K562 (cell line): Measurements from ENCODE around the gene ENTR1. TPM values are rescaled to one million over a fixed set of nuclear protein-coding genes. Genes with fewer than 3 reads are reported as not detected.

Experiments
- CBX5 ChIP-seq: IDR thresholded peaks from 2 replicates; pipeline ENCODE4 v1.6.1; 2014; ENCODE audit warnings: low read depth, borderline replicate concordance
- CHD2 ChIP-seq: IDR thresholded peaks from 2 replicates; pipeline ENCODE4 v1.6.1; 2011; ENCODE audit warnings: low read depth, low read length
- ETV6 ChIP-seq, 3 experiments: fragments of 150-350 bp in 1 of 3; sonication (generic) in 1 of 3; formaldehyde crosslinking in 1 of 3; IDR thresholded peaks; 2 replicates each; pipeline versions ENCODE4 v1.6.1 to v1.8.0; 2014 to 2022; ENCODE audit warnings: borderline replicate concordance in 2 of 3, low read depth in 2 of 3, antibody characterized with exemption in 1 of 3, low read length in 1 of 3, mild to moderate bottlenecking in 1 of 3, missing genetic modification reagents in 1 of 3
- HDAC2 ChIP-seq: fragments of 450-650 bp; IDR thresholded peaks from 2 replicates; pipeline ENCODE4 v1.6.1; 2016; ENCODE audit warnings: mild to moderate bottlenecking
- HIVEP1 ChIP-seq: fragments of 250-450 bp; sonication (Bioruptor Pico); IDR thresholded peaks from 2 replicates; pipeline ENCODE4 v1.4.0; 2020; ENCODE audit warnings: mild to moderate bottlenecking
- MECOM ChIP-seq: fragments of 250-450 bp; sonication (Bioruptor Pico); IDR thresholded peaks from 2 replicates; pipeline ENCODE4 v1.8.0; 2022; ENCODE audit warnings: inconsistent platforms
- MEIS2 ChIP-seq: fragments of 450-650 bp; IDR thresholded peaks from 2 replicates; pipeline ENCODE4 v1.6.1; 2014; ENCODE audit warnings: mild to moderate bottlenecking; ENCODE audit not compliant: partially characterized antibody
- MYC ChIP-seq, 2 experiments: fragments of 250-450 bp in 1 of 2; sonication (Bioruptor Pico) in 1 of 2; IDR thresholded peaks; 2 replicates each; pipeline versions ENCODE4 v1.5.1 to v1.6.1; 2012 to 2021; ENCODE audit warnings: low read depth in 2 of 2, borderline replicate concordance in 1 of 2, improper control_type of control experiment in 1 of 2, low read length in 1 of 2, mild to moderate bottlenecking in 1 of 2, moderate library complexity in 1 of 2
- NFE2 ChIP-seq: IDR thresholded peaks from 2 replicates; pipeline ENCODE4 v1.6.1; 2014; ENCODE audit warnings: antibody characterized with exemption, low read depth
- NFYB ChIP-seq: IDR thresholded peaks from 2 replicates; pipeline ENCODE4 v1.6.1; 2011; ENCODE audit warnings: mild to moderate bottlenecking, moderate library complexity; ENCODE audit not compliant: insufficient read length; ENCODE audit errors: extremely low read depth
- NKRF ChIP-seq: fragments of 450-650 bp; IDR thresholded peaks from 2 replicates; pipeline ENCODE4 v1.6.1; 2016; ENCODE audit warnings: borderline replicate concordance
- PHF8 ChIP-seq: fragments of 200-600 bp; sonication (generic); IDR thresholded peaks from 2 replicates; pipeline ENCODE4 v1.6.1; 2012; ENCODE audit warnings: mixed run types, mild to moderate bottlenecking, inconsistent platforms, low read length, moderate library complexity, borderline replicate concordance
- POLR3A ChIP-seq: IDR thresholded peaks from 2 replicates; pipeline ENCODE4 v1.6.1; 2011; ENCODE audit warnings: borderline replicate concordance, mild to moderate bottlenecking, moderate library complexity; ENCODE audit not compliant: insufficient read length, insufficient read depth; ENCODE audit errors: extremely low read depth
- RBM15 ChIP-seq: fragments of 200-400 bp; formaldehyde crosslinking; IDR thresholded peaks from 2 replicates; pipeline ENCODE4 v1.6.1; 2018; ENCODE audit warnings: mild to moderate bottlenecking, low read length, moderate library complexity; ENCODE audit not compliant: insufficient read depth
- RBM39 ChIP-seq: fragments of 200-400 bp; formaldehyde crosslinking; optimal IDR thresholded peaks from 2 replicates; pipeline ENCODE3; 2018; ENCODE audit warnings: low read depth, low read length
- SIN3A ChIP-seq, 2 experiments: fragments of 150-350 bp in 1 of 2; IDR thresholded peaks; 2 replicates each; pipeline ENCODE4 v1.6.1; 2011 to 2016; ENCODE audit warnings: borderline replicate concordance in 2 of 2, low read depth in 2 of 2, low read length in 2 of 2, mild to moderate bottlenecking in 2 of 2, moderate library complexity in 2 of 2; ENCODE audit not compliant: control insufficient read depth in 1 of 2
- TCF3 ChIP-seq: sonication (generic); formaldehyde crosslinking; IDR thresholded peaks from 2 replicates; pipeline ENCODE4 v1.4.0; 2020; ENCODE audit warnings: mild to moderate bottlenecking, missing genetic modification reagents
- YBX1 ChIP-seq: fragments of 450-650 bp; IDR thresholded peaks from 2 replicates; pipeline ENCODE4 v1.7.1; 2016; ENCODE audit warnings: mild to moderate bottlenecking
- ZNF134 ChIP-seq: fragments of 250-450 bp; sonication (Bioruptor Pico); conservative IDR thresholded peaks from 2 replicates; pipeline ENCODE4 v1.4.0; 2020
- ZNF146 ChIP-seq: IDR thresholded peaks from one replicate; pipeline ENCODE4 v1.6.1; 2018; ENCODE audit warnings: missing compliant biosample characterization; ENCODE audit not compliant: unreplicated experiment
- ZNF592 ChIP-seq: fragments of 450-650 bp; IDR thresholded peaks from 2 replicates; pipeline ENCODE4 v1.6.1; 2017; ENCODE audit warnings: antibody characterized with exemption, mild to moderate bottlenecking
- polyA plus RNA-seq, 8 experiments: library from polyadenylated mRNA; depleted of rRNA in 4 of 8; stranded (reverse) in 5 of 8; unstranded in 3 of 8; fragments of >200 nt; fragmentation: Nextera tagmentation in 2 of 8; fragmentation: Illumina TruSeq in 1 of 8; extraction: Ambion mirVana in 2 of 8; extraction: Trizol in 1 of 8; gene quantifications; 2 replicates each; pipeline versions ENCODE4 v1.2.1 to v1.2.3, GENCODE V29; 2011 to 2014; ENCODE audit warnings: inconsistent platforms in 1 of 8, missing spikeins in 1 of 8
- total RNA-seq, 7 experiments: library from RNA; depleted of rRNA in 6 of 7; stranded (reverse); fragments of >200 nt in 6 of 7; fragmentation: Illumina TruSeq in 2 of 7; extraction: Trizol in 2 of 7; gene quantifications; 2 replicates each; pipeline versions ENCODE4 v1.2.1 to v1.2.3, GENCODE V29; 2011 to 2021; ENCODE audit warnings: low replicate concordance in 1 of 7

ENTR1 gene
- total and polyA plus RNA-seq, 9 of the 15 experiments (the other 6 are each of a cell fraction or from before 2014, with no cell fraction given), result 6.7 to 106 (median 72.6) TPM

- TF ChIP-seq NKRF (peak; percentile 59), YBX1 (no peak), SIN3A (IDR thresholded peaks at IDR 0.05; ENCODE audit: borderline replicate concordance in 2 of 2, control insufficient read depth in 1 of 2, low read depth in 2 of 2, low read length in 2 of 2) (peak; percentile 22 to 33; a peak in 1 of 4 replicates), CBX5 (no peak), ZNF592 (peak; percentile 72), PHF8 (peak; percentile 59; the same call in 1 of the 2 replicates), TCF3 (CRISPR knock-in tag) (no peak), ETV6 (IDR thresholded peaks at IDR 0.05; ENCODE audit: borderline replicate concordance in 1 of 2, low read depth in 2 of 2, low read length in 1 of 2) (no peak), ETV6 (CRISPR knock-in tag; IDR thresholded peaks at IDR 0.05; ENCODE audit: borderline replicate concordance) (no peak), POLR3A (no peak), RBM39 (no peak), RBM15 (no peak), NFE2 (no peak), MEIS2 (no peak), CHD2 (no peak), MYC (IDR thresholded peaks at IDR 0.05; ENCODE audit: low read depth, low read length) (peak; percentile 71), MYC (CRISPR knock-in tag; IDR thresholded peaks at IDR 0.05; ENCODE audit: borderline replicate concordance, low read depth) (peak; percentile 30; the same call in 1 of the 2 replicates), ZNF134 (CRISPR knock-in tag) (no peak), HIVEP1 (CRISPR knock-in tag) (no peak), HDAC2 (0 out of 2 replicates have a peak, but pooled peaks have one; percentile 46), MECOM (CRISPR knock-in tag) (0 out of 2 replicates have a peak, but pooled peaks have one; percentile 12), NFYB (no peak), ZNF146 (peak; percentile 10)
Measured at GRCh38 chr9:136409557-136410455, 608 bp downstream of the ENTR1 start (continued).
